ENCODE measurements around the gene SOX5. TPM values are rescaled to one million over a fixed set of nuclear protein-coding genes. Genes with fewer than 3 reads are reported as not detected.

Gene SOX5
- total RNA-seq, 1 donor = 0.94 TPM

GRCh38 chr12:23938422-23938821 is 11.0 kb downstream of the SOX5 start:
- Histone ChIP-seq H3K4me3 (ENCODE audit: low read length) (no peak overlapping the region), H3K9me3 (ENCODE audit: low read depth, low read length) (no peaks in the 10 kb centered on the region), H3K27me3 (ENCODE audit: insufficient read depth, low read length) (no peaks in the 10 kb centered on the region), H3K4me1 (ENCODE audit: insufficient read depth, low read length) (no peaks in the 10 kb centered on the region)

GRCh38 chr12:23931176-23931575 is 18.3 kb downstream of the SOX5 start:
- H3K4me3 ChIP-seq (ENCODE audit: low read length) = no peak overlapping the region

GRCh38 chr12:23930599-23930998 is 18.9 kb downstream of the SOX5 start:
- Histone ChIP-seq H3K9me3 (ENCODE audit: low read depth, low read length) (no peaks in the 10 kb centered on the region), H3K4me3 (ENCODE audit: low read length) (no peak overlapping the region), H3K27me3 (ENCODE audit: insufficient read depth, low read length) (no peaks in the 10 kb centered on the region), H3K4me1 (ENCODE audit: insufficient read depth, low read length) (no peaks in the 10 kb centered on the region)

More at GRCh38 chr12:23931176-23931575, 18.3 kb downstream of the SOX5 start:
- no peaks in the 10 kb centered on the region for H3K9me3 ChIP-seq (ENCODE audit: low read depth, low read length)
- H3K4me1 ChIP-seq (ENCODE audit: insufficient read depth, low read length) = no peaks in the 10 kb centered on the region
- no peaks in the 10 kb centered on the region for H3K27me3 ChIP-seq (ENCODE audit: insufficient read depth, low read length)

DNA sequence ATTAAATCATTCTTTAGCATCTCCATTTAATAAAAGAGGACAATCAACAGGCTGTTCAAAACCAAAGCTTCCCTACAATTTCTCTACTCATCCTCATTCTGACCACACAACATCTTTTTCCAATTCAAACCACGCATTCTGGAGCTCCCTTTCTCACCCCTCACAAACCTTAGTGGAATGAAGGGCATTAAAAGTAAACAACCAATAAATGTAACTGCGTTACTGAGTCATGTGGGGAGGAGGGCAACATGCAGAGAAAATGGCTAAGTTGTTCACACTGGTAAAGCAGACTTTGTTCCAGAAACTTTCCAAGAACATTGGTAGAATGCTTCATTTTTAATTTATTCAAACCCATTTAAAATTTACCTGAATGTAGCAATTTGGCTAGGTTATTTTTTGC is 19.6 kb downstream of the SOX5 start:
- H3K4me1 ChIP-seq (ENCODE audit: insufficient read depth, low read length) = no peaks in the 10 kb centered on the region

GRCh38 chr12:23927907-23928306 is 21.6 kb downstream of the SOX5 start:
- Histone ChIP-seq H3K9me3 (ENCODE audit: low read depth, low read length) (no peaks in the 10 kb centered on the region), H3K27me3 (ENCODE audit: insufficient read depth, low read length) (no peaks in the 10 kb centered on the region), H3K4me1 (ENCODE audit: insufficient read depth, low read length) (no peaks in the 10 kb centered on the region), H3K4me3 (ENCODE audit: low read length) (no peak overlapping the region)

More for the DNA sequence above, 19.6 kb downstream of the SOX5 start:
- Histone ChIP-seq H3K27me3 (ENCODE audit: insufficient read depth, low read length) (no peaks in the 10 kb centered on the region), H3K4me3 (ENCODE audit: low read length) (no peak overlapping the region), H3K9me3 (ENCODE audit: low read depth, low read length) (no peaks in the 10 kb centered on the region)

DNA sequence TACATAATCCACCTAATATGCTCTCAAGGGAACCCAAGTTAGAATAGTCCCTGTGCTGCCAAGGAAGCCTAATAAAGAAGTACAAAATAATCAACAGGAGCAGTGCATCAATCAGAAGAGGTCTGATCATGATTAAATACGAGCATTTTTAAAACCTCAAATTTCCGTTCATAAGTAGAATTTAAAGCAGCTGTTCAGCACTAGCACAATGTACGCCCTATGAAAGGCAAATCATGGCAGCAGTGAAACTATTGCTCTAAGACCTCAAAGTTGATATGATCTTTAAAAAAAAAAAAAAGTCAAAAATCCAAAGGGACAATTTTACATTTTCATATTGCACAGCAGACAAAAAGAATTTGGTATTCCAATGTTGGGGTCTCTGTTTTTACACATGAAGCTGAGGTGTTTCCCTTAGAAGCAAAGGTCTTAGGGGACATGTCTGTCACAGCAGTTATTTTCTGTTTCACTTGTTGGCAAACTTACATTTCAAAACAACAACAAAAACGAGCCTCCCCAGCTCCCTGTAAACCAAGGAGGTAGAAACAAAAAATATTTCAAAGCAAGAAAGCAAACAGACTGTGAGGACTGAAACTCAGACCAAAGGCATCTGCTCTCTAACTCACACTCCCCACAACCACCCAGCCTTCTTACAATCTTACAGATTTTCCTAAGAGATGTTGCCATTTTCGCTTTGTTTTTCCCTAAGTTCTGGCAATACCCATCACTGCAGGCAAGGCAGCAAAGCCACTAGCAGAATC is 28.2 kb downstream of the SOX5 start:
- H3K4me1 ChIP-seq (ENCODE audit: insufficient read depth, low read length) = no peaks in the 10 kb centered on the region
- no peaks in the 10 kb centered on the region for H3K27me3 ChIP-seq (ENCODE audit: insufficient read depth, low read length)
- no peaks in the 10 kb centered on the region for H3K9me3 ChIP-seq (ENCODE audit: low read depth, low read length)
- no peak overlapping the region for H3K4me3 ChIP-seq (ENCODE audit: low read length)

DNA sequence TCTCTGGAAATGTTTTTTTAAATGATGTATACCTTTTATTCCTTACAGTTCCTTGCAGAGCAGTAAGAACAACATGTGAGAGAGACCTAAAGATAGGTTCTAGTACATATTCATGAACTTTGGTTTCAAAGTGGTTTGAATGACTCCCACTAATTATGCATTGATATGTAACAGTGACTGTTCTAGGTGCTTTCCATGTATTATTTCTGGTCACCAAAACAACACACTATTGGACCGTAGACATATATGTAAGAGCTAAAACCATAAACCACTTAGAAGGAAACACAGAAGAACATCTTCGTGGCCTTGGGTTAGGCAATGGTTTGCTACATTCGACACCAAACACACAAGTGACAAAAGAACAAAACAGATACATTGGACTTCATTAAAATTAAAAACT is 37.9 kb downstream of the SOX5 start:
- Histone ChIP-seq H3K9me3 (ENCODE audit: low read depth, low read length) (no peaks in the 10 kb centered on the region), H3K27me3 (ENCODE audit: insufficient read depth, low read length) (no peaks in the 10 kb centered on the region), H3K4me1 (ENCODE audit: insufficient read depth, low read length) (no peaks in the 10 kb centered on the region), H3K4me3 (ENCODE audit: low read length) (no peak overlapping the region)

GRCh38 chr12:23909551-23909950 is 39.9 kb downstream of the SOX5 start:
- H3K4me3 ChIP-seq (ENCODE audit: low read length) = no peak overlapping the region
- no peaks in the 10 kb centered on the region for H3K9me3 ChIP-seq (ENCODE audit: low read depth, low read length)
- no peaks in the 10 kb centered on the region for H3K4me1 ChIP-seq (ENCODE audit: insufficient read depth, low read length)
- no peaks in the 10 kb centered on the region for H3K27me3 ChIP-seq (ENCODE audit: insufficient read depth, low read length)

GRCh38 chr12:23906329-23906728 is 43.1 kb downstream of the SOX5 start:
- Histone ChIP-seq H3K27me3 (ENCODE audit: insufficient read depth, low read length) (no peaks in the 10 kb centered on the region), H3K4me3 (ENCODE audit: low read length) (no peak overlapping the region), H3K9me3 (ENCODE audit: low read depth, low read length) (no peaks in the 10 kb centered on the region), H3K4me1 (ENCODE audit: insufficient read depth, low read length) (no peaks in the 10 kb centered on the region)

DNA sequence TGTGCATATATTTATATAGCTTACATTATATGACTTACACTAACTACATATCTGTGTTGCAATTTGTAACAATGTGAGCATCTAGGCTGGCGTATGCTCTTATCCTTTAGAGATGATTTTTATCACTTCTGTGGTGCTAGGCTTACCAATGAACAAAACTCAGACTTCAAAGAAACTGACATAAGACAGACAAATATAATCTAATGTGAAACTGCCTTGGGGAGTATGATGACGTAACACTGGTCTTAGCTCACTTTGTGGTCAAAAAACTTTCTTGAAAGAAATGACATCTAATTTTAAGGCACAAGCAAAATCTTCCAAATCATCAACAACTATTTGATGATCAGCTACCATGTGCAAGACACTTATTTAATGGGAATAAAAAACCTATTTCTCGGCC is 50.0 kb downstream of the SOX5 start:
- no peaks in the 10 kb centered on the region for H3K4me1 ChIP-seq (ENCODE audit: insufficient read depth, low read length)
- no peaks in the 10 kb centered on the region for H3K9me3 ChIP-seq (ENCODE audit: low read depth, low read length)
- H3K4me3 ChIP-seq (ENCODE audit: low read length) = no peak overlapping the region
- no peaks in the 10 kb centered on the region for H3K27me3 ChIP-seq (ENCODE audit: insufficient read depth, low read length)

- Histone ChIP-seq H3K4me3 (ENCODE audit: low read length) (no peak overlapping the region), H3K9me3 (ENCODE audit: low read depth, low read length) (no peaks in the 10 kb centered on the region), H3K4me1 (ENCODE audit: insufficient read depth, low read length) (no peaks in the 10 kb centered on the region), H3K27me3 (ENCODE audit: insufficient read depth, low read length) (no peaks in the 10 kb centered on the region)
Observed at GRCh38 chr12:23898121-23898520, 51.3 kb downstream of the SOX5 start.

DNA sequence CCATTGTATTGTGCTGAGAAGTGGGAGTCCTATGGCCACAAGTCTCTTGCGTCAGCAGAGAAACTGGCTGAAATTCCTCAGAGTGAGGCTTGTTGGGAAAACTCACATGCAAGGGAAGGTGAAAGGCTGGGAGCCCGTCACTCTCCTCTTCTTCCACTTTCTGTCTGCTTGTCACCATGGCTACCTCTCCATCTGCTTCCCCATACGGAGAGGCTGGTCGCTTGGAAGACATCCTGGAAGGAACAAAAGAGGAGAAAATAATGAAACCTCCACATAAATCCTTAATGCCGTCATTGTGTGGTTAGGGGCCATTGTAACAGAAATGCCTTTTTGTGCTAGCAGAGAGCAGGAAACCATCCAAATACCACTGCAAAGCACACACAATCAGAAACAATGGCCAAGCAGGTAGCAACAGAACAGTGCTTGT is 53.7 kb downstream of the SOX5 start:
- no peaks in the 10 kb centered on the region for H3K27me3 ChIP-seq (ENCODE audit: insufficient read depth, low read length)
- no peaks in the 10 kb centered on the region for H3K9me3 ChIP-seq (ENCODE audit: low read depth, low read length)
- H3K4me1 ChIP-seq (ENCODE audit: insufficient read depth, low read length) = no peaks in the 10 kb centered on the region
- no peak overlapping the region for H3K4me3 ChIP-seq (ENCODE audit: low read length)

DNA sequence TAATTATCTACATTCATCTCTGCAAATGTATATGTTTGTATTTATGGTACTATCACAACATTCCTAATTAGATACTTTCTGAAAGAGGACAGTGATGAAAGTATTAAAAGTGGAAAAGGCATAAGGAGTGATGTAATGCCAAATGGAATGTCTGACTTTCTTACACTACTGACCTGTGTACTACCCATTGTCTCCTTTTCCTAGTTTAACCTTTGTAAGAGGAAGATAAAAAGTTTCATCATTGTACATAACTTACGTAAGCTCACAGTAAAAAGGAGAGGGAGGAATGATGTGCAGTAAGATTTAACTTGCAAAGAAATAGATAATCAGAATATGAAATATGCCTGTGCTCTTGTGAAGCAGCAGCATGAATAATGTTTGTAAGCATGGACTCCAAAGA is 55.9 kb downstream of the SOX5 start:
- Histone ChIP-seq H3K4me3 (ENCODE audit: low read length) (no peak overlapping the region), H3K4me1 (ENCODE audit: insufficient read depth, low read length) (no peaks in the 10 kb centered on the region), H3K27me3 (ENCODE audit: insufficient read depth, low read length) (no peaks in the 10 kb centered on the region), H3K9me3 (ENCODE audit: low read depth, low read length) (no peaks in the 10 kb centered on the region)

DNA sequence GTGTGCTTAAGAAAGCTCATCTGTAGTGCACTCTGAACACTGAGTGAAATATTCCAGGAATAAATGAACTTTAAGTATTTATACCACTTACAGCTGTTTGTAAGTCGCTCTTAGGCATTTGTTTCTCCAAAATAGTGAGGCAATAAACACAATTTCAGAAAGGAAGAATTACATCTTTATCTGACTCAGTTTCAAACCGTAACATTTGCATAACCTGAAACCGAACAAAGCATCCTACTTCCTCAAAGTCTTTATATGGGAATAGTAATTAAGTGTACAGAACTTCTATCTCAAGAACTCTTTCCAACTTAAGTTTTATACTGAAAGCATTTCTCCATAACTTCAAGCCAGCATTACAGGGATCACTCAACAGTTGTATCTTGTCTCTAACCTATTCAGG is 58.4 kb downstream of the SOX5 start:
- Histone ChIP-seq H3K4me3 (ENCODE audit: low read length) (no peak overlapping the region), H3K27me3 (ENCODE audit: insufficient read depth, low read length) (no peaks in the 10 kb centered on the region), H3K9me3 (ENCODE audit: low read depth, low read length) (no peaks in the 10 kb centered on the region), H3K4me1 (ENCODE audit: insufficient read depth, low read length) (no peaks in the 10 kb centered on the region)

DNA sequence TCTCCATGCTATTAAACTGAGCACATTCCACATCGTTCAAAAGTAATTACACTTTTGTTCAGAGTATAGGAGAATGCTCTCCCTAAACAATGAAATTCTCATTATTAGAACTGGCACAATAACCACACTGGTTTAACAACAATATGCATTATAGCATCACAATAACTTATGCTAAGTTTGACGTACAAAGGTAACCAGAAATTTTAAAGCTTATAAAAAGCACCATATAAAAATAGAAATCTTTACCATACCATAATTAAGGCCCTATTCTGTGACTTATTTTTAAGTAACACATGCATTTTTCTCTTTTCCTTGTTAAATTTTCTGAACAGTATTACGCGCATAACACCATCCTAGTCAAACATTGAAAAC is 60.4 kb downstream of the SOX5 start:
- Histone ChIP-seq H3K9me3 (ENCODE audit: low read depth, low read length) (no peaks in the 10 kb centered on the region), H3K27me3 (ENCODE audit: insufficient read depth, low read length) (no peaks in the 10 kb centered on the region), H3K4me1 (ENCODE audit: insufficient read depth, low read length) (no peaks in the 10 kb centered on the region), H3K4me3 (ENCODE audit: low read length) (no peak overlapping the region)

- Histone ChIP-seq H3K4me1 (ENCODE audit: insufficient read depth, low read length) (no peaks in the 10 kb centered on the region), H3K4me3 (ENCODE audit: low read length) (no peak overlapping the region), H3K27me3 (ENCODE audit: insufficient read depth, low read length) (no peaks in the 10 kb centered on the region), H3K9me3 (ENCODE audit: low read depth, low read length) (no peaks in the 10 kb centered on the region)
Observed at GRCh38 chr12:23888396-23889068, 60.9 kb downstream of the SOX5 start.

Data from mononuclear cell (primary cell).